Right lobe of liver (tissue), 4 donors: ENCODE results near the gene PCSK7.

Experiments
- CTCF ChIP-seq, 4 donors: fragments of 200-600 bp in 3 of 4; fragments of 450-650 bp in 1 of 4; IDR thresholded peaks; one replicate each; pipeline versions ENCODE4 v1.5.1 to v1.8.0; 2016 to 2022; ENCODE audit warnings: antibody characterized with exemption in 4 of 4, mild to moderate bottlenecking in 2 of 4
- POLR2A ChIP-seq: fragments of 450-650 bp; IDR thresholded peaks from one replicate; pipeline ENCODE4 v1.6.1; 2017; ENCODE audit warnings: antibody characterized with exemption, mild to moderate bottlenecking
- donor health status: DM: no; HTN: no; CAD: no.
- donor health status: DM: no; HTN: no; CAD: no.
- donor health status: DM: no; HTN: yes; CAD: no.

DNA sequence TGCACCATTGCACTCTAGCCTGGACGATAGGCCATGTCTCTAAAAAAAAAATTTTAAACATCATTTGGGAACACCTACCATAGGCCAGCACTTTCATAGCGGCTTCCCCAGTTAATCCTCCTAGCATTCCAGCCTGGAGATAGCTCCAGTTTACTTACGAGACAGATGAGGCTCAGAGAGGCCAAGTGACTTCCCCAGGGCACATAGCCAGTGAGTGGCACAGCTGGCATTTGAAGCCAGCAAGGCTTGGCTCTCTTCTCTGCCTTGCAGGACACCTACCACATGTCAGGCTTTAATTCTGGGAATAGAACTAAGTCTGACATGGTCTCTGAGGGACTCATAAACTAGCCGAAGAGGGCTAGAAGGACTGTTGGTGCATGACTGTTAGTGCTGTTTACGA, 37.6 kb downstream of the PCSK7 start:
- TF ChIP-seq CTCF (IDR thresholded peaks at IDR 0.05) (no peak), POLR2A (no peak)
